ENCODE results near the gene C10orf90. TPM values are rescaled to one million over a fixed set of nuclear protein-coding genes. Genes with fewer than 3 reads are reported as not detected.

Gene C10orf90
- total RNA-seq, 1 donor from 2014 or later = not detected

DNA sequence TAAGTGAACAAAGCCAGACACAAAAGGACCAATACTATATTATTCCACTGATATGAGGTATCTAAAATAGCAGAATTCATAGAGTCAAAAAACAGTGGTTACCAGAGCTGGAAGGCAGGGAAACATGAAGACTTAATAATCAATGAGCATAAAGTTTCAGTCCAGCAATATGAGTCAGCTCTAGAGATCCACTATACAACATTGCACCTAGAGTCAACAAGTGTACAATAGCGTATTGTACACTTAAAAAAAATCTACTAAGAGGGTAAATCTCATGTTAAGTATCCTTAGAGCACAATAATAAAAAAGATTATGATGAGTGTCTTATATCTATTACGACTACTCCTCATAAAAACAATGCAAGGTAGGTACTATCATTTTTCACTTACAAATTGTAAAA, 36.1 kb downstream of the C10orf90 start:
- no peak overlapping the region for H3K27ac Mint-ChIP-seq
- H3K4me3 Mint-ChIP-seq = no peak overlapping the region
- no peak overlapping the region for H3K27ac ChIP-seq

GRCh38 chr10:126632705-126633104, 37.8 kb downstream of the C10orf90 start:
- H3K27me3 ChIP-seq = no peaks in the 10 kb centered on the region
- H2AFZ ChIP-seq (replicated peaks) = no peak overlapping the region
- H4K20me1 ChIP-seq (ENCODE audit: low read depth) = no peaks in the 10 kb centered on the region
- no peak overlapping the region for H3K27ac ChIP-seq
- H3K4me3 Mint-ChIP-seq = no peak overlapping the region
- no peak for TF ChIP-seq EZH2phosphoT487 (IDR thresholded peaks at IDR 0.05)
- TF ChIP-seq, protein P1, sequence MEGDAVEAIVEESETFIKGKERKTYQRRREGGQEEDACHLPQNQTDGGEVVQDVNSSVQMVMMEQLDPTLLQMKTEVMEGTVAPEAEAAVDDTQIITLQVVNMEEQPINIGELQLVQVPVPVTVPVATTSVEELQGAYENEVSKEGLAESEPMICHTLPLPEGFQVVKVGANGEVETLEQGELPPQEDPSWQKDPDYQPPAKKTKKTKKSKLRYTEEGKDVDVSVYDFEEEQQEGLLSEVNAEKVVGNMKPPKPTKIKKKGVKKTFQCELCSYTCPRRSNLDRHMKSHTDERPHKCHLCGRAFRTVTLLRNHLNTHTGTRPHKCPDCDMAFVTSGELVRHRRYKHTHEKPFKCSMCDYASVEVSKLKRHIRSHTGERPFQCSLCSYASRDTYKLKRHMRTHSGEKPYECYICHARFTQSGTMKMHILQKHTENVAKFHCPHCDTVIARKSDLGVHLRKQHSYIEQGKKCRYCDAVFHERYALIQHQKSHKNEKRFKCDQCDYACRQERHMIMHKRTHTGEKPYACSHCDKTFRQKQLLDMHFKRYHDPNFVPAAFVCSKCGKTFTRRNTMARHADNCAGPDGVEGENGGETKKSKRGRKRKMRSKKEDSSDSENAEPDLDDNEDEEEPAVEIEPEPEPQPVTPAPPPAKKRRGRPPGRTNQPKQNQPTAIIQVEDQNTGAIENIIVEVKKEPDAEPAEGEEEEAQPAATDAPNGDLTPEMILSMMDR (IDR thresholded peaks at IDR 0.05) = no peak
- TF ChIP-seq EZH2 (IDR thresholded peaks at IDR 0.05) = no peak
- no peaks in the 10 kb centered on the region for H3F3A ChIP-seq (ENCODE audit: low read depth)
- H3K9me3 Mint-ChIP-seq = no peaks in the 10 kb centered on the region
- H3K36me3 Mint-ChIP-seq = no peaks in the 10 kb centered on the region
- no peak overlapping the region for H3K27ac Mint-ChIP-seq
- peaks cover 6% of the 10 kb centered on the region for H3K4me1 ChIP-seq
- no peak overlapping the region for H3K4me3 ChIP-seq
- H3K9me3 ChIP-seq (ENCODE audit: low read depth) = no peaks in the 10 kb centered on the region
- H3K36me3 ChIP-seq = no peaks in the 10 kb centered on the region
- H3K79me2 ChIP-seq (ENCODE audit: low read depth) = no peaks in the 10 kb centered on the region
- H3K9ac ChIP-seq = no peak overlapping the region
- H3K27me3 Mint-ChIP-seq (ENCODE audit: insufficient read depth, low read depth) = peaks cover 7% of the 10 kb centered on the region
- H3K4me2 ChIP-seq = no peak overlapping the region
- peaks cover 28% of the 10 kb centered on the region for H3K4me1 Mint-ChIP-seq
- DNase-seq (ENCODE audit: low spot score) = no peak

More for the DNA sequence above, 36.1 kb downstream of the C10orf90 start:
- Mint-ChIP-seq H3K9me3 (no peaks in the 10 kb centered on the region), H3K27me3 (ENCODE audit: insufficient read depth, low read depth) (peaks cover 7% of the 10 kb centered on the region), H3K4me1 (peaks cover 28% of the 10 kb centered on the region), H3K36me3 (no peaks in the 10 kb centered on the region)
- H2AFZ ChIP-seq (replicated peaks) = no peak overlapping the region
- no peaks in the 10 kb centered on the region for H3K36me3 ChIP-seq
- H3K27me3 ChIP-seq = no peaks in the 10 kb centered on the region
- H3K9me3 ChIP-seq (ENCODE audit: low read depth) = no peaks in the 10 kb centered on the region
- DNase-seq (ENCODE audit: low spot score) = no peak
- H3K4me2 ChIP-seq = no peak overlapping the region
- H3K4me1 ChIP-seq = peaks cover 6% of the 10 kb centered on the region
- no peaks in the 10 kb centered on the region for H3K79me2 ChIP-seq (ENCODE audit: low read depth)
- TF ChIP-seq EZH2phosphoT487 (IDR thresholded peaks at IDR 0.05) (no peak), EZH2 (IDR thresholded peaks at IDR 0.05) (no peak)
- TF ChIP-seq, protein P1 (IDR thresholded peaks at IDR 0.05) = no peak
- no peak overlapping the region for H3K9ac ChIP-seq
- H3F3A ChIP-seq (ENCODE audit: low read depth) = no peaks in the 10 kb centered on the region
- no peaks in the 10 kb centered on the region for H4K20me1 ChIP-seq (ENCODE audit: low read depth)
- no peak overlapping the region for H3K4me3 ChIP-seq

- Histone ChIP-seq H4K20me1 (ENCODE audit: low read depth) (no peaks in the 10 kb centered on the region), H3K36me3 (no peaks in the 10 kb centered on the region), H2AFZ (replicated peaks) (no peak overlapping the region), H3K27ac (no peak overlapping the region), H3F3A (ENCODE audit: low read depth) (no peaks in the 10 kb centered on the region), H3K9me3 (ENCODE audit: low read depth) (no peaks in the 10 kb centered on the region), H3K4me3 (no peak overlapping the region), H3K79me2 (ENCODE audit: low read depth) (no peaks in the 10 kb centered on the region), H3K9ac (no peak overlapping the region), H3K4me1 (peaks cover 4% of the 10 kb centered on the region), H3K27me3 (no peaks in the 10 kb centered on the region), H3K4me2 (no peak overlapping the region)
- no peaks in the 10 kb centered on the region for H3K36me3 Mint-ChIP-seq
- H3K27ac Mint-ChIP-seq = no peak overlapping the region
- peaks cover 17% of the 10 kb centered on the region for H3K4me1 Mint-ChIP-seq
- DNase-seq (ENCODE audit: low spot score) = no peak
- TF ChIP-seq EZH2phosphoT487 (IDR thresholded peaks at IDR 0.05) (no peak), EZH2 (IDR thresholded peaks at IDR 0.05) (no peak)
- TF ChIP-seq, protein P1 (IDR thresholded peaks at IDR 0.05) = no peak
- H3K9me3 Mint-ChIP-seq = no peaks in the 10 kb centered on the region
- peaks cover 4% of the 10 kb centered on the region for H3K27me3 Mint-ChIP-seq (ENCODE audit: insufficient read depth, low read depth)
- no peak overlapping the region for H3K4me3 Mint-ChIP-seq
These were observed 40.4 kb downstream of the C10orf90 start for GRCh38 chr10:126629925-126630624.

All from neural progenitor cell (in vitro differentiated cells).